IPS-NIHi7 (cell line): ENCODE measurements around the gene TTYH3.
"Not testable (repeated sequence)": the region's sequence is repeated elsewhere in the genome, so short reads cannot be mapped to it uniquely, and the experiment has no call there.

Experiments used
- DNase-seq: peaks from one replicate; pipeline ENCODE4 v3.0.0; 2012; ENCODE audit warnings: mixed read lengths; ENCODE audit errors: extremely low spot score

The TTYH3 gene

GRCh38 chr7:2631946-2632732 lies at the start of gene TTYH3:
TTYH3 (plus strand) TSS chr7:2631986; CDS start chr7:2632156, 170 bp downstream.
- DNase-seq, result no peak

- DNase-seq, result no peak
Measured at GRCh38 chr7:2582006-2582735, 49.6 kb upstream of the TTYH3 start.

GRCh38 chr7:2583798-2584580 lies 47.8 kb upstream of the TTYH3 start:
- DNase-seq, result no peak

- no peak for DNase-seq
Measured at GRCh38 chr7:2585446-2585845, 46.3 kb upstream of the TTYH3 start.

- DNase-seq, result no peak
Measured at GRCh38 chr7:2586326-2587020, 45.3 kb upstream of the TTYH3 start.

- no peak for DNase-seq
Measured at GRCh38 chr7:2587134-2587533, 44.7 kb upstream of the TTYH3 start.

- no peak for DNase-seq
Measured at GRCh38 chr7:2587778-2588177, 44.0 kb upstream of the TTYH3 start.

- no peak for DNase-seq
Measured at GRCh38 chr7:2589341-2589740, 42.4 kb upstream of the TTYH3 start.

- not testable (repeated sequence) for DNase-seq
Measured at GRCh38 chr7:2589941-2590340, 41.8 kb upstream of the TTYH3 start.

GRCh38 chr7:2592375-2592865 lies 39.4 kb upstream of the TTYH3 start:
- no peak for DNase-seq

GRCh38 chr7:2593036-2593727 lies 38.6 kb upstream of the TTYH3 start:
- no peak for DNase-seq

- no peak for DNase-seq
Measured at GRCh38 chr7:2594599-2594998, 37.2 kb upstream of the TTYH3 start.

GRCh38 chr7:2595258-2595860 lies 36.4 kb upstream of the TTYH3 start:
- no peak for DNase-seq

- DNase-seq, result no peak
Measured at GRCh38 chr7:2596464-2597272, 35.1 kb upstream of the TTYH3 start.

- no peak for DNase-seq
Measured at GRCh38 chr7:2597273-2597640, 34.5 kb upstream of the TTYH3 start.

GRCh38 chr7:2598154-2598823 lies 33.5 kb upstream of the TTYH3 start:
- no peak for DNase-seq

GRCh38 chr7:2601065-2601464 lies 30.7 kb upstream of the TTYH3 start:
- DNase-seq, result peak; percentile 82

GRCh38 chr7:2601907-2602306 lies 29.9 kb upstream of the TTYH3 start:
- no peak for DNase-seq

GRCh38 chr7:2602406-2603043 lies 29.3 kb upstream of the TTYH3 start:
- DNase-seq, result no peak
